Activated naive CD4-positive, alpha-beta T cell (primary cell): ENCODE data around the gene IGSF9.

Experiments
- DNase-seq, 4 experiments: peaks; one replicate each; lab custom pipeline; 2025; lab: John Stamatoyannopoulos, UW

Gene IGSF9

GRCh38 chr1:159972443-159973205, 27.2 kb upstream of the IGSF9 start:
- no peak for DNase-seq

GRCh38 chr1:159970932-159971342, 25.5 kb upstream of the IGSF9 start:
- no peak for DNase-seq

GRCh38 chr1:159968901-159969300, 23.5 kb upstream of the IGSF9 start:
- DNase-seq = no peak

GRCh38 chr1:159965263-159965662, 19.9 kb upstream of the IGSF9 start:
- DNase-seq = no peak

- no peak for DNase-seq
Observed at GRCh38 chr1:159964144-159964543, 18.7 kb upstream of the IGSF9 start.

GRCh38 chr1:159962176-159962575, 16.8 kb upstream of the IGSF9 start:
- no peak for DNase-seq

GRCh38 chr1:159961636-159962035, 16.2 kb upstream of the IGSF9 start:
- DNase-seq = no peak

GRCh38 chr1:159960721-159961381, 15.4 kb upstream of the IGSF9 start:
- no peak for DNase-seq

GRCh38 chr1:159959451-159959850, 14.0 kb upstream of the IGSF9 start:
- no peak for DNase-seq

- DNase-seq = no peak
Observed at GRCh38 chr1:159958719-159959380, 13.4 kb upstream of the IGSF9 start.

GRCh38 chr1:159957824-159958268, 12.4 kb upstream of the IGSF9 start:
- no peak for DNase-seq

- DNase-seq = no peak
Observed at GRCh38 chr1:159955456-159955855, 10.0 kb upstream of the IGSF9 start.

- no peak for DNase-seq
Observed at GRCh38 chr1:159953536-159954515, 8.4 kb upstream of the IGSF9 start, which contains the start of gene SLAMF9. Gene SLAMF9 (minus strand): TSS chr1:159954237. CDS start chr1:159954137, 100 bp downstream.

GRCh38 chr1:159952932-159953331, 7.5 kb upstream of the IGSF9 start:
- no peak for DNase-seq

GRCh38 chr1:159951551-159951950, 6.1 kb upstream of the IGSF9 start:
- DNase-seq = no peak

GRCh38 chr1:159951016-159951415, 5.6 kb upstream of the IGSF9 start:
- DNase-seq = no peak

GRCh38 chr1:159949981-159950381, 4.6 kb upstream of the IGSF9 start:
- DNase-seq = no peak

- no peak for DNase-seq
Observed at GRCh38 chr1:159949123-159949522, 3.7 kb upstream of the IGSF9 start.

- DNase-seq = no peak
Observed at GRCh38 chr1:159947942-159948341, 2.5 kb upstream of the IGSF9 start.

- DNase-seq = no peak
Observed at GRCh38 chr1:159946242-159947187, 1.1 kb upstream of the IGSF9 start.
